ENCODE data around the gene RECQL5.
A peak's percentile ranks its signal among the peaks of the same experiment; 100 is the strongest.

RECQL5 gene

GRCh38 chr17:75634754-75635609 lies 32.0 kb downstream of the RECQL5 start:
- peak overlapping the region in 1 of 2 donors; percentile 79 for H3K27ac ChIP-seq
- DNase-seq (ENCODE audit: low spot score): no peak
- H3K4me3 ChIP-seq: peak overlapping the region; percentile 57
- TF ChIP-seq, protein P1, sequence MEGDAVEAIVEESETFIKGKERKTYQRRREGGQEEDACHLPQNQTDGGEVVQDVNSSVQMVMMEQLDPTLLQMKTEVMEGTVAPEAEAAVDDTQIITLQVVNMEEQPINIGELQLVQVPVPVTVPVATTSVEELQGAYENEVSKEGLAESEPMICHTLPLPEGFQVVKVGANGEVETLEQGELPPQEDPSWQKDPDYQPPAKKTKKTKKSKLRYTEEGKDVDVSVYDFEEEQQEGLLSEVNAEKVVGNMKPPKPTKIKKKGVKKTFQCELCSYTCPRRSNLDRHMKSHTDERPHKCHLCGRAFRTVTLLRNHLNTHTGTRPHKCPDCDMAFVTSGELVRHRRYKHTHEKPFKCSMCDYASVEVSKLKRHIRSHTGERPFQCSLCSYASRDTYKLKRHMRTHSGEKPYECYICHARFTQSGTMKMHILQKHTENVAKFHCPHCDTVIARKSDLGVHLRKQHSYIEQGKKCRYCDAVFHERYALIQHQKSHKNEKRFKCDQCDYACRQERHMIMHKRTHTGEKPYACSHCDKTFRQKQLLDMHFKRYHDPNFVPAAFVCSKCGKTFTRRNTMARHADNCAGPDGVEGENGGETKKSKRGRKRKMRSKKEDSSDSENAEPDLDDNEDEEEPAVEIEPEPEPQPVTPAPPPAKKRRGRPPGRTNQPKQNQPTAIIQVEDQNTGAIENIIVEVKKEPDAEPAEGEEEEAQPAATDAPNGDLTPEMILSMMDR (IDR thresholded peaks at IDR 0.05): no peak

DNA sequence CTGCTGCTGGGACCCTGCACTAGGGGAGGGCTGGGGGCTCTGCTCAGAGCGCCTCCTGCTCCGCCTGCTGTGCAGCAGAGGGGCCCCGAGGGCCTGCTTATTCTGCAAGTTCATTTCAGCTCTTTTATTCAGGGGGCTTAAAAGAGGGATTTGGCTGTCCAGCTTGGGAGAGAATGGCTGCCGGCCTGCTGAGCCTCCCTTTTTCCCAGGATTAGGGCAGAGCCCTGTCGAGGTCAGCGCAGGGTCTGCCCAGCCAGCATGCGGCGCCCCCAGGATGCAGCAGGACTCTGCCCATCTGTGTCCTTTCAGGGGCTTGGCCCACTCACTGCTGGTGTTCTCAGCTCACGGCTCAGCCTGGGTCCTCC lies 32.6 kb downstream of the RECQL5 start:
- peak overlapping the region; percentile 57 for H3K4me3 ChIP-seq
- no peak for DNase-seq (ENCODE audit: low spot score)
- TF ChIP-seq, protein P1 (IDR thresholded peaks at IDR 0.05): no peak
- peak overlapping the region in 1 of 2 donors; percentile 79 for H3K27ac ChIP-seq

- peak overlapping the region; percentile 57 for H3K4me3 ChIP-seq
- peak; percentile 89 for DNase-seq (ENCODE audit: low spot score)
- H3K27ac ChIP-seq: peak overlapping the region; percentile 59 to 79
- TF ChIP-seq, protein P1 (IDR thresholded peaks at IDR 0.05): peak; percentile 29
Observed at GRCh38 chr17:75633486-75634375, 33.2 kb downstream of the RECQL5 start.

DNA sequence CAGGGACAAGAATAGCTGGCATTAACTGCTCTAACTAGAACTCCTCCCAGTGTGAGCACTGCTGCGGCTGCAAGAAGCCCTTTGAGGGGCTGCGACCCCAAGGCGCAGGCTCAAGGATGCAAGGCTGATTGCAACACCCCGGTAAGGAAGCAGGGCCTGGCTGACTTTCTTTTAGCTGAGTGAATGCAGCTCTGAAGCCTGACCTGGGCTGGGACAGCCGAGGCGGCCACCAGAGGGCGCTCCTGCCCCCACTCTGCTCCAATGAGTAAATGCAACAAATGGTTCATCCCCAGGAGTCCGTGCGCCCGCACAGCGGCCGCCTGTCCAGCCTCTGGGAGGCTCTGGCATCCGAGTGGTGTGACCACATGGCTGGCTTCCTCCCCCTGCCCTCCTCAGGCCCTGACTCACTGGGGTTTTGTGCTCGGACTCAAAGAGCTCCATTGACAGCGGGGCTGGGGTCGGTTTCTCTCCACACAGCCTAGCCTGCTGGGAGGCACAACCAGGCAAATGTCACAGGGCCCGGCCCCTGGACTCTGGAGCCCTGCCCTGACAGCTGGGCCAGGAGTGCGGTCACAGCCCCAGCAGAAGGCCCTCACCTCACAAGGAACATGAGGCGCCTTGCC lies 34.0 kb downstream of the RECQL5 start, which contains the start of gene SMIM5:
TSS of gene SMIM5 (plus strand) at position 572 of the 623 bp plus-strand sequence. CDS start 6,768 bp downstream, outside the sequence.
- TF ChIP-seq, protein P1 (IDR thresholded peaks at IDR 0.05): peak; percentile 94
- DNase-seq (ENCODE audit: low spot score): peak; percentile 91
- peak within 1 kb of the TSS; percentile 59 to 79 for H3K27ac ChIP-seq
- peak within 1 kb of the TSS; percentile 57 for H3K4me3 ChIP-seq

DNA sequence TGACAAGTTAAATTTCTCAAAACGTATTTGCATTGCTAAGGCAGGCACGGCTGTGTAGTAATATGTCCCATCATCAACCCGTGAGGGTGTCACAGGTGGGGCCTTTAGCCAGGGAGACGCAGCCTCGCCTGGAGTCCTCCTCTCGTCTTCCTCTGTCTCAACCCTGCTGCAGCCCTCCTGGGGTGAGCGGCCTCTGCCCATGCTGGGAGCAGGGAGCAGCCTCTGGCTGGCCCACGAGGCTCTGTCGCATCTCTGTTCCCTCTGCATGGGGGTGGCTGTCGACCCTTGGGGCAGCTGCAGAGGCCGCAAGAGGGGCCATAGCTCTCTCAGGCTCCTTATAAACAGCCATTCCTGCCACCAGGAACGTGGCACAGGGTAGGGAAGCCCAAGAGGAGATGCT lies 34.5 kb downstream of the RECQL5 start:
- Histone ChIP-seq H3K4me3 (no peak overlapping the region), H3K27ac (peak overlapping the region in 1 of 2 donors; percentile 79)
- DNase-seq (ENCODE audit: low spot score): no peak
- TF ChIP-seq, protein P1 (IDR thresholded peaks at IDR 0.05): no peak

DNA sequence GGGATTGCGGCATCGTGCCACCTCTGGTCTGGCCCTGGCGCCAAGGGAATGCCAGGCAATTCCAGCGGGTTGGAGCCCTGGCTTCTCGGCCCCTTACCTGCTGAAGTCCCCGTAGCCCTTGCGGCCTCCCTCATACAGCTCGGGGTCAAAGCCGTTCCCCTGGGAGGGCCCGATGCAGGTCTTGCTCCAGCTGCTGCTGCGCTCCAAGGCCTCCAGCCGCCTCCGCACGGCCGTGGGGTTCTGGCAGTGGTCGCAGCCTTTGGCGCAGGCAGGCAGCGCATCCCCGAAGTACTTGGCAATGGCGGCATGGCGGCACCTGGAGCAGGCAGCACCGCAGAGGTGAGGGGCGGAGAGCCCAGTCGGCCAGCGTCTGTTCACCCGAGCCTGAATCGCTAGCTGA lies 35.6 kb downstream of the RECQL5 start:
- DNase-seq (ENCODE audit: low spot score): no peak
- Histone ChIP-seq H3K4me3 (no peak overlapping the region), H3K27ac (no peak overlapping the region)
- TF ChIP-seq, protein P1 (IDR thresholded peaks at IDR 0.05): no peak
